HG03280 (cell line): ENCODE measurements around the gene STAT3.
"Not testable (repeated sequence)": the region's sequence is repeated elsewhere in the genome, so short reads cannot be mapped to it uniquely, and the experiment has no call there.

Source experiments
- ATAC-seq: cut with Tn5 transposase; IDR thresholded peaks from one replicate; pipeline ENCODE4 v1.9.1; 2021; ENCODE audit warnings: mild to moderate bottlenecking, moderate library complexity; ENCODE audit not compliant: unreplicated experiment

STAT3 gene

DNA sequence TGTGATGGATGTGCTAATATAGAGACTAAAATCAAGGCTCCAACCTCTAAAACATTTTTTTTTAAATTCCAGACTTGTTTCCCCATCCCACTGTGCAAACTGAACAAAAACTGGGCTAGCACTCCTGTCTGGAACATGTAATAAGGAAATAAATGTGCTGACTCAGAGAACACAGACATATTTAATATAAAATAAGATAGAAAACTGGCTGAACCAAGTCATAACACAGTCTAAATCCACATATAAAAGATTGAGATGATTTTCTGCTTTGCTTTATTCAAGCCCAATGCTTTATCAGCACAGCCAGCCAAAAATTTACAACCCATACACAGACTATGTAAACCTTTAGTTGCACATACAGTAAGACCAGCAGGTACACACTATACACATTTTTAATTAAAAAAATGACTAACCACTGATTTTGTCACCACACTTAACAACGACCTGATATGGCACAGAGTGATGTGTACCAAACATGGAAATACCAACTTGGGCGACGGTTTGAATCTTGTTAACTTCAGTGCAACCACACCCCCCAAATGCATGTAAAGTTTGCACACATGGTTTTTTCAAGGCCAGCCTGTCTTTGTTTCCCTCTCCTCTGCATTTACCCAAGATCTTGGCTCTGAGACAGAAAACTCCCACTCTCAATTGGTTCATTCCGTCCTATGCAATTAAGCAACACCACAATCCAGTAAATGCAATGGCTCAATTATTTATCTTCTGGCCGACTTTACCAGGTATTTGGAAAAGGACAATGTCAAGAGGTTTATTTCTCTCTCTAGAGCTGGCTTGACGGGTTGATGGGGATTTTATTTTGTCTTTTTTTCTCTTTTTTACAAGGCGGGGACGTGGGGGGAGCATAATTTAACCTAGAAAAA, 1.2 kb downstream of the STAT3 start:
- no peak for ATAC-seq

GRCh38 chr17:42381898-42382297, 6.3 kb downstream of the STAT3 start:
- ATAC-seq = no peak

- no peak for ATAC-seq
Measured at GRCh38 chr17:42380935-42381334, 7.3 kb downstream of the STAT3 start.

GRCh38 chr17:42378959-42379594, 9.2 kb downstream of the STAT3 start:
- ATAC-seq = no peak

DNA sequence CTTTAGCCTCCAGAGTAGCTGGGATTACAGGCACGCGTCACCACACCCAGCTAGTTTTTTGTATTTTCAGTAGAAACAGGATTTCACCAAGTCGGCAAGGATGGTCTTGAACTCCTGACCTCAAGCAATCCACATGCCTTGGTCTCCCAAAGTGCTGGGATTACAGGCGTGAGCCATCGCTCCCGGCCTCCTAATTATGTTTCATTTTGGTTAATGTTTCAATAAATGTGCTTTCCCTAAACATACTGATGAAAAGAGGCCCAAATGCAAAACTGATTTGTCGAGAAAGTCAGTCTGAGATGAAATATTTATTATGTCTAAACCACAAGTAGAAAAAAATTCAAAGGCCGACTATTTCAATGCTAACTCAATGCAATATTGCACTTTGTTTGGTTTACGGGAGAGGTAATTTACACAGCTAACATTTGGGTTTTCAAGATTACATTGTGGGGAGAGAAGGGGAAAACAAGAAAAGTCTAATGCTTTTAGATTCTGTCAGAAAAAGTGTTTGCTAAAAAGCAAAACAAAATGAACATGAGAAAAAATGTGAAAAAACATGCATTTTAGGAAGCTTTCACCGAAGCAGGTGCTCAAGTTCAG, 9.8 kb downstream of the STAT3 start:
- no peak for ATAC-seq

- ATAC-seq = no peak
Measured at GRCh38 chr17:42373896-42374295, 14.3 kb downstream of the STAT3 start.

DNA sequence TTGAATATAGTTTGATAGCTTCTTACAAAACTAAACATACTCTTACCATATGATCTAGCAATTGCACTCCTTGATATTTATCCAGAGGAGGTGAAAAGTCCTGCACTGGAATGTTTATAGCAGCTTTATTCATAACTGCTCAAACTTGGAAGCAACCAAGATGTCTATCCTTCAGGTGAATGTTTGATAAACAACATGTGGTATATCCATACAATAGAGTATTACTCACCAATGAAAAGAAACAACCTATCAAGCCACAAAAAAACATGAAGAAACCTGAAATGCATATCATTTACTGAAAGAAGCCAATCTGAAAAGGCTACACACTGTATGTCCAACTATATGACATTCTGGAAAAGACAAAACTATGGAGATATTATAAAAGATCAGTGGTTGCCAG, 16.1 kb downstream of the STAT3 start:
- ATAC-seq = no peak

GRCh38 chr17:42368797-42369561, 19.3 kb downstream of the STAT3 start:
- not testable (repeated sequence) for ATAC-seq

DNA sequence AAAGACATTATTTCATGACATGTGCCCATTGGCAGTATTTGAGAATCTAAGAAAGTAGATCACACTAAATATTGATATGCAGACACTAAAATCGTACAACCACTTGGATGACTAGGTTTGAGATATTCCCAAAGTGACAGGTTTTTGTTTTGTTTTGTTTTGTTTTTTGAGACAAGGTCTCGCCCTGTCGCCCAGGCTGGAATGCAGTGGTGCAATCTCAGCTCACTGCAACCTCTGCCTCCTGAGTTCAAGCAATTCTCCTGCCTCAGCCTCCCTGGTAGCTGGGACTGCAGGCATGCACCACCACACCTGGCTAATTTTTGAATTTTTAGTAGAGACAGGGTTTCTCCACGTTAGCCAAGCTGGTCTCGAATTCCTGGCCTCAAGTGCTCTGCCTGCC, 19.9 kb downstream of the STAT3 start:
- not testable (repeated sequence) for ATAC-seq

- ATAC-seq = not testable (repeated sequence)
Measured at GRCh38 chr17:42366176-42367023, 21.8 kb downstream of the STAT3 start.

DNA sequence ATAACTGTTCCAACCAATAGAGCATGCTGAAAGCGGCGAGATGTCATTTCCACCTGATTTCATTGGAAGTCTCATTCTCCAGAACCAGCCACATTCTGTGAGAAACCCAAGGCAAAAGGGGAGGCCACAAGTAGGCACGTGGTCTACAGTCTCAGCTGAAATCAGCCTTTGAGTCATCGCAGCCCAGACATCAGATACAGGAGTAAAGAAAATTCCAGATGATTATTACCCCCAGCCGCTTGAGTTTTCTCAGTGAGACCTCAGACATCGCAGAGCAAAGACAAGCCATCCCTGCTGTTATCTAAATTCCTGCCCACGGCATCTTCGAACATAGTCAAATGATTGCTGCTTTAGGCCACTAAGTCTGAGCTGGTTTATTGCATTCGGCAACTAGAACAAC, 23.1 kb downstream of the STAT3 start:
- no peak for ATAC-seq

DNA sequence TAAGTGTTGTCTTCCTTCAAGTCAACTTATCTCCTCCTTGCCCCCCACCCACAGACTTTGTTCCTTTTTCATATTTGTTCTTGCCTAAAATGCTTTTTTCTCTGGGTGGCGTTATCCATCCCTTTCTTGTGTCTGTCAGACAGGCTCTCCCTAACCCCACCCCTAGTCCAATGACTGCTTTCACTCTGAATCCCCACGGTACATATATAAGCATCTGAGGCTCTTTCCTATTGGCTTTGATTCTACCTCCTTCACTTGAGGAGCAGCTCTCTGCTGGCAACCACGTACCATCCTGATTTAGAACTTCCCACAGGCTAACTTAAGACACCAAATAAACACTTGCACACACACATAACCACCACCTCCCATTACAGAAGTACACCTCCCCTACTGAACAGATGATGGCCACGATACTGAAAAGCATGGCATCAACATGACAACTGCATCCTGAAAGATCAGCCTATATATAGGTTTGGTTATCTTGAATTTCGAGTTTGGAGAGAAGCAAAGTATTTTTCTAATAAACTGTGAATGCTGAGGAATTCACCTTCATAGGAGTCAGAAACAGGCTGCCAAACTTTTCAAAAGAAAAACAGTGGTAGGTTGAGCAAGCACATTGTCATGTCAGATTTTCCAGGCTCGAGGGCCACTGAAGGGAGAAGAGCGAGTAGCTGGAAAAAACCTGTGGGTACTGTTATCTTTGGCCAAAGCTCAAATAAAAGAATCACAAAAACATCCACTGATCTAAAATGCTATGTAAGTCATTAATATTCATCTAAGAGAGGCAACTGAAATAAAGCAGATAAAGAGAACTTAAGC, 24.3 kb downstream of the STAT3 start:
- ATAC-seq = no peak

DNA sequence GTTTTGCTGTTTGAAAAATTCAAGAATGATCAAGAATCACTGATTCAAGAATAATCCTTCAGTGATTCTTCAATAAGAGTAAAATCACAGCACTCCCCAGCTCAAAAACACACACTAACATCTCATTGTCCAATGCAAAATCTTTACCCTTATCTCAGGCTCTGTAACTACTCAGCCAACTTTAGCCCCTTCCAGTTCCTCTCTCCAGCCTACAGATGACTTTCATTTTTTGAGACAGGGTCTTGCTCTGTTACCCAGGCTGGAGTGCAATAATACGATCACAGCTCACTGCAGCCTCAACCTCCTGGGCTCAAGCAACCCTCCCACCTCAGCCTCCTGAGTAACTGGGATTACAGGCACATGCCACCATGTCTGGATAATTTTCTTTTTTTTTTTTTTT, 25.0 kb downstream of the STAT3 start:
- ATAC-seq = no peak

GRCh38 chr17:42362245-42362961, 25.8 kb downstream of the STAT3 start:
- no peak for ATAC-seq

DNA sequence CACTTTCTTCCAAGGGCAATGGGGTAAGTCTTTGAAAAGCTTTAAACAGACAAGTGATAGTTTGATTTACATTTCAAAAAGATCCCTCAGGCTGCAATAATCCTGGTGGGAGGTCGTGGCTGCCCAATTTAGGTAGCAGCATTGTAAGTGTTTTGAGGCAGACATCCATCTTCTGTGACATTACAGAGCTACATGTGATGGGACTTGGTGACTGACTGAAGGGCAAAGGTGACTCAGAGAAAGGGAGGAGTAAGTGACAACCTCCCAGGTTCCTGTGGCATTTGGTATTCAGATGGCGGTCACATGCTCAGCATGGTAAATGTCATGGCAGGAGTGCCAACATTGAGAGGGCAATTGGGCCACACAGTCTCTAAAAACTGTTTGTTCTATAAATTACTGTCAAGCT, 26.5 kb downstream of the STAT3 start:
- no peak for ATAC-seq

GRCh38 chr17:42360388-42360787, 27.9 kb downstream of the STAT3 start:
- ATAC-seq = not testable (repeated sequence)

DNA sequence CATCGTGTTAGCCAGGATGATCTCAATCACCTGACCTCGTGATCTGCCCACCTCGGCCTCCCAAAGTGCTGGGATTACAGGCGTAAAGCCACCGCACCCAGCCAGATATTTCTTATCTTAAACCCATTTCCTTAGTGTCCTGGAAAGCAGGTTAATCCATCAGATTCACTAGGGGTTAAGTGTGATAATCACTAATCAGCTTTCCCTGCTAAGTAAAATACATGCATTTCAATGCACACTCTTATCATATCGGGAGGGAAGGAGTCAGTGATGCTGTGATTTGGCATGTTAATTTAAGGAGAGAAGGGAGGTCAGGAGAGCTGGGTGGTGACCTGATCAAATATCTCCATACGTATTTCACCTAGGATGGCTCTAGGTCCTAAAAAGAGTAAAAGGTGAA, 29.1 kb downstream of the STAT3 start:
- ATAC-seq = no peak

GRCh38 chr17:42358434-42358833, 29.8 kb downstream of the STAT3 start:
- no peak for ATAC-seq
